Measurements from ENCODE around the gene NR2F1-AS1.

Gene NR2F1-AS1

DNA sequence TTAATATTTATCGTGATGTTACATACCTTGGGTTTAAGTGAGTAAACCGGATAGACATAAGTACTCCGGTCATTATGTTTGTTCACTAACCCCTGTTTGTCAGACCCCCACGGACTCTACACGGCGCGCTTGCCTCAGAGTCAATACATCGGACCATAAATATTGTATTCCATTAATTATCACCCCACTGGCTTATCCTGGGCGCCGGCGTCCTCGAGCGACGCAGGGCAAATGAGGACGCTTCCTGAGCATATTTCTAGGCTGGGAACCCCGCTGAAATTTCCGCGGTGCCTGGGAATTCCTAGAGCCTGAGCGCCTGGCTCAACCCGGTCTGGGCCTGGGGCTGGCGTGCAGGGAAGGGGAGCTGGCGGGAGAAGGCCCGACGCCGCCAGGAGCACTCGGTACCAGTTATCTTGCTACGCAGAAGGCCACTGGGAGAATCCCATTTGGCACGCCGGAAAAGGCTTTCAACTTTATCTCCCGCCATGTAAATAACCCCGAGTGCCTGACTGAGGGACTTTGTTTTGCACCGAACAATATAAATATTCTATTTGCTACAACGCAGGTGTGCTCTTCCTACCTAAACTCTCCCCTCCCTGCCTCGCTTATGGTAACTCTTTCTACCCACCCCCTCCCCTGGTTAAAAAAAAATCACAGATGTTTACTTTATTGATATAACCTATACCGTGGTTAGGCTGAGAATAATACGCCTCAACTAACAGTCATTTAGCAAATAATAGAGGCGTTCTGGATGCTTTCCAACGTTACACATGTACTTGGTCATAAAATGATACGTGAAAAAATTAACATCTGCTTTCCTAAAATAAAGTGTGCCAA lies 21.4 kb upstream of the NR2F1-AS1 start:
- peak in 1 of 3 donors; percentile 19 for DNase-seq
- Histone ChIP-seq H3K27ac (ENCODE audit: insufficient read depth in 1 of 2, low read depth in 1 of 2, low read length in 2 of 2, poor library complexity in 1 of 2, severe bottlenecking in 2 of 2) (no peak overlapping the region), H3K4me1 (ENCODE audit: control extremely low read depth in 1 of 4, control insufficient read depth in 4 of 4, insufficient read depth in 4 of 4, low read length in 3 of 4) (no peaks in the 10 kb centered on the region), H3K9me3 (ENCODE audit: control extremely low read depth in 1 of 5, control insufficient read depth in 4 of 5, insufficient read depth in 2 of 5, low read depth in 1 of 5, low read length in 4 of 5) (peaks cover 0 to 9% (median 0%) of the 10 kb centered on the region in 5 experiments), H3K4me3 (ENCODE audit: control insufficient read depth in 1 of 7, extremely low read depth in 1 of 7, insufficient read depth in 4 of 7, low read depth in 2 of 7, low read length in 6 of 7) (no peak overlapping the region), H3K27me3 (replicated peaks in 2 of 5; ENCODE audit: control insufficient read depth in 4 of 5, insufficient read depth in 5 of 5, low read length in 4 of 5) (peaks cover 60 to 100% (median 73%) of the 10 kb centered on the region in 5 experiments), H3K36me3 (ENCODE audit: control insufficient read depth in 4 of 4, insufficient read depth in 4 of 4, low read length in 3 of 4) (no peaks in the 10 kb centered on the region)
- WGBS (ENCODE audit: insufficient coverage) = 10% methylated on average over 29 of the region's 39 CpGs
- ChIA-PET CTCF (interaction anchor here (0.9 to 4.4 kb wide), 7 partner anchors 10 to 199 kb away, joined by 3 to 20 read pairs (median 3); no protein-coding TSS in a partner anchor), POLR2A (no interaction called here)

DNA sequence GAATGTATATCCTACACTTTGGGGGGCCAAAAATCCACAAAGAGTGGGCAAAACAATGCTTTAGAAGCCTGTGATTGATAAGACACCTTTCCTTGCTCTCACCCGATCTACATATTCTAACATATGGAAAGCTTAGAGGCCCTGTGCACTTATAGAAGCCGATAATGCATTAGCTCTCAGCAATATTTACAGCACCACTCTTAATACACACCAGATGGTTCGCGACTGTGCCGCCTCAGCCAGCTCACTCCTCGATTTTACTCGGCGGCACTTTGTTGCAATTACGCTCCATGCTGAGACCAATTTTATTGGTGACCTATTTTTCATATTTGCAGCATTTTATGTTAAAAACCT lies 20.8 kb upstream of the NR2F1-AS1 start:
- Histone ChIP-seq H3K4me1 (ENCODE audit: control extremely low read depth in 1 of 4, control insufficient read depth in 4 of 4, insufficient read depth in 4 of 4, low read length in 3 of 4) (no peaks in the 10 kb centered on the region), H3K4me3 (ENCODE audit: control insufficient read depth in 1 of 7, extremely low read depth in 1 of 7, insufficient read depth in 4 of 7, low read depth in 2 of 7, low read length in 6 of 7) (no peak overlapping the region), H3K27me3 (replicated peaks in 2 of 5; ENCODE audit: control insufficient read depth in 4 of 5, insufficient read depth in 5 of 5, low read length in 4 of 5) (peaks cover 57 to 100% (median 73%) of the 10 kb centered on the region in 5 experiments), H3K9me3 (ENCODE audit: control extremely low read depth in 1 of 5, control insufficient read depth in 4 of 5, insufficient read depth in 2 of 5, low read depth in 1 of 5, low read length in 4 of 5) (peaks cover 0 to 10% (median 0%) of the 10 kb centered on the region in 5 experiments), H3K36me3 (ENCODE audit: control insufficient read depth in 4 of 4, insufficient read depth in 4 of 4, low read length in 3 of 4) (no peaks in the 10 kb centered on the region), H3K27ac (ENCODE audit: insufficient read depth in 1 of 2, low read depth in 1 of 2, low read length in 2 of 2, poor library complexity in 1 of 2, severe bottlenecking in 2 of 2) (no peak overlapping the region)
- CTCF ChIA-PET = interaction anchor here (1.0 to 4.4 kb wide), 6 partner anchors 10 to 199 kb away, joined by 3 to 20 read pairs (median 6); no protein-coding TSS in a partner anchor
- POLR2A ChIA-PET = no interaction called here
- WGBS (ENCODE audit: insufficient coverage) = 8% methylated on average over 5 of the region's 9 CpGs
- peak in 1 of 3 donors; percentile 34 for DNase-seq

DNA sequence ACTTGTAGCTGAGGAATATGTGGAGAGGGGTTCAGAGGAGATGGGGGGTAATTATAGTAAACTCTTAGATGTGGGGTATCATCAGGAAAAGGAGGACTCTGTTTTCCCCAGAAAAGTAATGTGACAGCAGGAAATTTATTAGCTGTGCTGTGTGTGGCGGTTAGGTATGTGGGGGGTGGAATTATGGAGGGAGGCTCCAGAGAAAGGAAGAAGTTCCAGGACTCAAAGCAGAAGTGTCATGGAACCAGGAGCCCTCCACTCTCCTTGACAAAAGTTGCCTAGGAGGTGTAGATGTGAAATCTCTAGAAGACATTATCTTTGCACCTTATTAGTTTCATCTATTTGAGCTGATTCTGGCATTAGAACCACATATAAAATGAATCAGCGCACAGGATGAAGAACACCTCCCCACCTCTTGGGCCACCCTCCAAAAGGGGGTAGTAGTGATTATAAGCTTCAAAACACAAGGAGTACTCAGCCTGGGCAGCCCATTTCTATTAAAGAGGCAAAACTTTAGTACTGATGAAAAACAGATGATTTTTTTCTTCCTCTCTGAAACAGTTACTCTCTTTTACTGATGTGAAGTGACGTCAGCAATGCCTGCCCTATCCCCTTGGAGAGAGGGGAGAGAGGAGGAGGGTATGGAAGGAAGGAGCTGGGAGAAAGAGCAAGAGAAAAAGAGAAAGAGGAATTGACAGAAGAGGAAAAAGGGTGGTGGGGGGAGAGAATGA lies 20.2 kb upstream of the NR2F1-AS1 start:
- 67% methylated on average over 1 of the region's 3 CpGs for WGBS (ENCODE audit: insufficient coverage)
- Histone ChIP-seq H3K4me3 (ENCODE audit: control insufficient read depth in 1 of 7, extremely low read depth in 1 of 7, insufficient read depth in 4 of 7, low read depth in 2 of 7, low read length in 6 of 7) (no peak overlapping the region), H3K36me3 (ENCODE audit: control insufficient read depth in 4 of 4, insufficient read depth in 4 of 4, low read length in 3 of 4) (no peaks in the 10 kb centered on the region), H3K4me1 (ENCODE audit: control extremely low read depth in 1 of 4, control insufficient read depth in 4 of 4, insufficient read depth in 4 of 4, low read length in 3 of 4) (no peaks in the 10 kb centered on the region), H3K27me3 (replicated peaks in 2 of 5; ENCODE audit: control insufficient read depth in 4 of 5, insufficient read depth in 5 of 5, low read length in 4 of 5) (peaks cover 52 to 100% (median 73%) of the 10 kb centered on the region in 5 experiments), H3K27ac (ENCODE audit: insufficient read depth in 1 of 2, low read depth in 1 of 2, low read length in 2 of 2, poor library complexity in 1 of 2, severe bottlenecking in 2 of 2) (no peak overlapping the region), H3K9me3 (ENCODE audit: control extremely low read depth in 1 of 5, control insufficient read depth in 4 of 5, insufficient read depth in 2 of 5, low read depth in 1 of 5, low read length in 4 of 5) (peaks cover 0 to 14% (median 0%) of the 10 kb centered on the region in 5 experiments)
- POLR2A ChIA-PET = no interaction called here
- CTCF ChIA-PET = interaction anchor here (1.0 to 4.4 kb wide), 7 partner anchors 10 to 199 kb away, joined by 3 to 20 read pairs (median 4); no protein-coding TSS in a partner anchor
- DNase-seq = no peak

DNA sequence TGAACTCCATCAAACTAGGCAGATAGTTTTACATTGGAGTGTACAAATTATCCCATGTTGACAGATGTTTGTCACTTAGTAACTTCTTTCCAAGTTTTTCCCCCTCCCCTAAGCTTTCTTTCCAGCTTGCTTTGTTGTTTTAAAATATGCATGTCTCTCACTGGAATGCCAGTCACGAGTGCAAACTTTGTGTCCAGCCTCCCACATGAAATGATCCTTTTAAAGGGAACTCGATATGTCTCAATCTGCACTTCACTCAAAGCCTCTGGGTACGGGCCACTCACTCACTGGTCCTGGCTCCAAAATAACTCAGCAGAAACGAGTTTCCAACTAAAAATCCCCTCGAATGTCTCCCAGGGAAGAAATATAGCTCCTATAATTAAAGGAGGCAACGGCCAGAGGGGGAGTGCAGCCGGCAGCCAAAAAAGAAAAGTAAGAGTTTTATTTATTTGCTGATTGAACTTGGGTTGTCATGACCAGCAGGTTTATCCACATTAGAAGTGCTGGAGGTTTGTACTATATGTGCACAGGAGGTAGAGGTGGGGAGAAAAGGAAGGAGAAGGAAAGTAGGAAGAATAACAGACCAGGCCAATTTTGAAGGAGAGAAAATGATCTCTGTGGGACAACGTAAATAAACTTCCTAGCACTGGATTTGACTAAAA lies 19.5 kb upstream of the NR2F1-AS1 start:
- 7% methylated on average over 6 of the region's 8 CpGs for WGBS (ENCODE audit: insufficient coverage)
- H3K36me3 ChIP-seq (ENCODE audit: control insufficient read depth in 4 of 4, insufficient read depth in 4 of 4, low read length in 3 of 4) = no peaks in the 10 kb centered on the region
- H3K27ac ChIP-seq (ENCODE audit: insufficient read depth in 1 of 2, low read depth in 1 of 2, low read length in 2 of 2, poor library complexity in 1 of 2, severe bottlenecking in 2 of 2) = no peak overlapping the region
- H3K4me3 ChIP-seq (ENCODE audit: control insufficient read depth in 1 of 7, extremely low read depth in 1 of 7, insufficient read depth in 4 of 7, low read depth in 2 of 7, low read length in 6 of 7) = no peak overlapping the region
- H3K27me3 ChIP-seq (replicated peaks in 2 of 5; ENCODE audit: control insufficient read depth in 4 of 5, insufficient read depth in 5 of 5, low read length in 4 of 5) = peaks cover 45 to 100% (median 71%) of the 10 kb centered on the region in 5 experiments
- peaks cover 0 to 20% (median 0%) of the 10 kb centered on the region in 5 experiments for H3K9me3 ChIP-seq (ENCODE audit: control extremely low read depth in 1 of 5, control insufficient read depth in 4 of 5, insufficient read depth in 2 of 5, low read depth in 1 of 5, low read length in 4 of 5)
- peak in 1 of 3 donors; percentile 11 for DNase-seq
- H3K4me1 ChIP-seq (ENCODE audit: control extremely low read depth in 1 of 4, control insufficient read depth in 4 of 4, insufficient read depth in 4 of 4, low read length in 3 of 4) = no peaks in the 10 kb centered on the region
- CTCF ChIA-PET = interaction anchor here (0.8 to 4.4 kb wide), 10 partner anchors 8 to 200 kb away, joined by 3 to 20 read pairs (median 4); no protein-coding TSS in a partner anchor
- POLR2A ChIA-PET = no interaction called here

DNA sequence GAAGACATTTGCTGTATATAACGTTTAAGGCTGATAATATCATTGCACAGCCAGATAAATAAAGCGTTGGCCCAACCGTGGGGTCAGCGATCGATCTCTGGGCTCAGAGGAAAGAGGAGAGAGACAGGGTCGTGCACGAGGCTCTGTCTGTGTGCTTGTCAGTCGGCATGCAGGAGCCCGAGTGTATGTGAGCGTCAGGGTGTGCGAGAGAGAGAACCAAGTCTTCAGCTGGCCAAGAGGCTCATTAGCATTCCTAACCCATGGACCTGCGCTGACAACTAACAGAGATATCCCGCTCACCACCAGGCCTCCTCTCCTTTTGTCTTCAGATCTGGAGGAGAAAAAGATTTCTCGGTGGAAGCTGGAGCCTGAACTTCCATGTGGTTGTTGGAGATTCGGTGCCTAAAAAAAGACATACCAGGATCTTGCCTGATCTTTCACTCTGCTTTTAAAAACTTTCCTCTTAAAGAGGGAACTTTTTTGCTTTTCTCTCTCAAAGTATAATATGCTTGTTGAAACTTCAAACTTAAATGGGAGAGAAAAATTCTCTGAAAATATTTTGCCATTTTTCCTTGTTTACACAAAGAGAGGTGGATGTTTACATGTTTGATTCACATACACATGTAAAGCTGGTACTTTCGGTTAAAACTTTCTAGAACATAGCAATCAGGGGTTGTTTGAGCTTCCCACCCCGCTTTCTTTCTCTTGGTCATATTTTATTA lies 18.5 kb upstream of the NR2F1-AS1 start:
- CTCF ChIA-PET = interaction anchor here (0.8 to 4.4 kb wide), 7 partner anchors 8 to 28 kb away, joined by 3 to 20 read pairs (median 8); no protein-coding TSS in a partner anchor
- DNase-seq = no peak
- peaks cover 37 to 100% (median 70%) of the 10 kb centered on the region in 5 experiments for H3K27me3 ChIP-seq (replicated peaks in 2 of 5; ENCODE audit: control insufficient read depth in 4 of 5, insufficient read depth in 5 of 5, low read length in 4 of 5)
- peaks cover 0 to 3% (median 1%) of the 10 kb centered on the region in 4 experiments for H3K4me1 ChIP-seq (ENCODE audit: control extremely low read depth in 1 of 4, control insufficient read depth in 4 of 4, insufficient read depth in 4 of 4, low read length in 3 of 4)
- no peaks in the 10 kb centered on the region for H3K36me3 ChIP-seq (ENCODE audit: control insufficient read depth in 4 of 4, insufficient read depth in 4 of 4, low read length in 3 of 4)
- 4% methylated on average over 13 of the region's 17 CpGs for WGBS (ENCODE audit: insufficient coverage)
- peaks cover 0 to 30% (median 0%) of the 10 kb centered on the region in 5 experiments for H3K9me3 ChIP-seq (ENCODE audit: control extremely low read depth in 1 of 5, control insufficient read depth in 4 of 5, insufficient read depth in 2 of 5, low read depth in 1 of 5, low read length in 4 of 5)
- POLR2A ChIA-PET = no interaction called here
- no peak overlapping the region for H3K27ac ChIP-seq (ENCODE audit: insufficient read depth in 1 of 2, low read depth in 1 of 2, low read length in 2 of 2, poor library complexity in 1 of 2, severe bottlenecking in 2 of 2)
- H3K4me3 ChIP-seq (ENCODE audit: control insufficient read depth in 1 of 7, extremely low read depth in 1 of 7, insufficient read depth in 4 of 7, low read depth in 2 of 7, low read length in 6 of 7) = no peak overlapping the region

DNA sequence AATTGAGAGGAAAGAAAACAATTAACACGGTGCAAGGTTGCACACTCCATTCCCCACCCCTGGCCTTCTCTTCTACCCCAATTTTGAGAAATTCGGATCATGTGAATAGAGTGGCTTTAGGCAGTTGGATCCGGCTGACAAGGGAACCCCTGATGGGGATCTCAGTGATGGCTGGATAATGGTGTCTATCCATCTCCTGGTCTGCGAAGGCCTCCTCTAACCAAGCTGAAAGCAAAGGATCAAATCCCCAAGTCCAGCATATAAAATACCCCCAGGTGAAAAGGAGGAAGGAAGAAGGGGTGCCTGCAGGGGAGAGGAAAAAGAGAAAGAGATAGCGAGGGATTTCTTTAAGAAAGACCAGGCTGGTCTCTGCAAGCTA lies 18.0 kb upstream of the NR2F1-AS1 start:
- Histone ChIP-seq H3K27ac (ENCODE audit: insufficient read depth in 1 of 2, low read depth in 1 of 2, low read length in 2 of 2, poor library complexity in 1 of 2, severe bottlenecking in 2 of 2) (no peak overlapping the region), H3K4me3 (ENCODE audit: control insufficient read depth in 1 of 7, extremely low read depth in 1 of 7, insufficient read depth in 4 of 7, low read depth in 2 of 7, low read length in 6 of 7) (no peak overlapping the region)
- CTCF ChIA-PET = interaction anchor here (1.4 to 4.4 kb wide), 5 partner anchors 9 to 202 kb away, joined by 4 to 27 read pairs (median 12); no protein-coding TSS in a partner anchor

More for the DNA sequence above, 18.0 kb upstream of the NR2F1-AS1 start:
- H3K4me1 ChIP-seq (ENCODE audit: control extremely low read depth in 1 of 4, control insufficient read depth in 4 of 4, insufficient read depth in 4 of 4, low read length in 3 of 4) = peaks cover 0 to 3% (median 1%) of the 10 kb centered on the region in 4 experiments
- peaks cover 0 to 31% (median 0%) of the 10 kb centered on the region in 5 experiments for H3K9me3 ChIP-seq (ENCODE audit: control extremely low read depth in 1 of 5, control insufficient read depth in 4 of 5, insufficient read depth in 2 of 5, low read depth in 1 of 5, low read length in 4 of 5)
- DNase-seq = no peak
- 0% methylated on average over 2 of the region's 5 CpGs for WGBS (ENCODE audit: insufficient coverage)
- POLR2A ChIA-PET = no interaction called here
- H3K36me3 ChIP-seq (ENCODE audit: control insufficient read depth in 4 of 4, insufficient read depth in 4 of 4, low read length in 3 of 4) = no peaks in the 10 kb centered on the region
- H3K27me3 ChIP-seq (replicated peaks in 2 of 5; ENCODE audit: control insufficient read depth in 4 of 5, insufficient read depth in 5 of 5, low read length in 4 of 5) = peaks cover 42 to 100% (median 74%) of the 10 kb centered on the region in 5 experiments

Measured in common myeloid progenitor, CD34-positive (primary cell).